ENCODE results near the gene SIRT3.

DNA sequence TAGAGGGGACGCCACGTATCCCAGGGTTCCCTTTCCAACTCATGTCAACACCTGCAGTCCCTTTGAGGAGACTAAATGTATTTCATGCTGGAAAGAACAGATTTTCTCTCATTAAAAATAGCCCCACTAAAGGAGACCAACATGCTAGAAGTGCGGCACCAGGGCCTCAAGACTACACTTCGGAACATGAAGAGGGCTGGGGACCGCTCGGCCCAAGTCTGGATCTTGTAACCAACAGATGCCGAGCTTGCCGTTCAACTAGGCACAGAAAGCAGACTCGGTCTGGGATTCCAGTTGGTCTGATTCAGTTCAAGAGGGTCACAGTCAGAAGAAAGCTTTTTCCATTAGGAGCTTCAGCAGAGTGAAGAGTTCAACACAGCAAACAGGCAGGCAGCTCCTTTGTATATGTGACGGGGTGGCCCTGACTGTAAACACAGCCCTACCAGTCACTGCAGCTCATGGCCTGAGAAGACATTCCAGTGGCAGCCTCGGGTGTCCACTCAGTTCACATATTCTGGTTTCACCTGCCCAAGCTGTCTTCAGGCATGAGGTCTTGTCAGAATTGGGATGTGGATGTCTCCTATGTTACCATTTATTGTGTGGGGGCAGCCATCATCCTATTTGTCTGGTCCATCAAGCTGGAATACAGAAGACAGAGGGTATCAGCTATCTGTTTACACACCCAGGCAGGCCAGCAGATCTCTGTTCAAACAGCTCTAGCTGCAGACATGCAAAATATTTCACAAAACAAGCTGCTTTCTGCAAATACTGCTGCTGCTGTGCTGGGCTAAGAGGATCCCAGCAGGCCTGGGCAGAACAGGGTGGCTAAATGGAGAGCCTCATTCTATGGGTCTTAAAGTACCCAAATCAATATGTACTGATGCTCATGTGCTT is 19.8 kb downstream of the SIRT3 start:
- no peak for TF ChIP-seq MYC (CRISPR knock-in tag; IDR thresholded peaks at IDR 0.05; ENCODE audit: borderline replicate concordance)
- TF ChIP-seq, protein P1, sequence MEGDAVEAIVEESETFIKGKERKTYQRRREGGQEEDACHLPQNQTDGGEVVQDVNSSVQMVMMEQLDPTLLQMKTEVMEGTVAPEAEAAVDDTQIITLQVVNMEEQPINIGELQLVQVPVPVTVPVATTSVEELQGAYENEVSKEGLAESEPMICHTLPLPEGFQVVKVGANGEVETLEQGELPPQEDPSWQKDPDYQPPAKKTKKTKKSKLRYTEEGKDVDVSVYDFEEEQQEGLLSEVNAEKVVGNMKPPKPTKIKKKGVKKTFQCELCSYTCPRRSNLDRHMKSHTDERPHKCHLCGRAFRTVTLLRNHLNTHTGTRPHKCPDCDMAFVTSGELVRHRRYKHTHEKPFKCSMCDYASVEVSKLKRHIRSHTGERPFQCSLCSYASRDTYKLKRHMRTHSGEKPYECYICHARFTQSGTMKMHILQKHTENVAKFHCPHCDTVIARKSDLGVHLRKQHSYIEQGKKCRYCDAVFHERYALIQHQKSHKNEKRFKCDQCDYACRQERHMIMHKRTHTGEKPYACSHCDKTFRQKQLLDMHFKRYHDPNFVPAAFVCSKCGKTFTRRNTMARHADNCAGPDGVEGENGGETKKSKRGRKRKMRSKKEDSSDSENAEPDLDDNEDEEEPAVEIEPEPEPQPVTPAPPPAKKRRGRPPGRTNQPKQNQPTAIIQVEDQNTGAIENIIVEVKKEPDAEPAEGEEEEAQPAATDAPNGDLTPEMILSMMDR (CRISPR knock-in tag; IDR thresholded peaks at IDR 0.05) = no peak
- TF ChIP-seq TP53 (CRISPR knock-in tag; conservative IDR thresholded peaks at IDR 0.05) = no peak
- no peak for TF ChIP-seq ZBTB3 (CRISPR knock-in tag; IDR thresholded peaks at IDR 0.05; ENCODE audit: borderline replicate concordance, low read depth)
- TF ChIP-seq, protein P2, sequence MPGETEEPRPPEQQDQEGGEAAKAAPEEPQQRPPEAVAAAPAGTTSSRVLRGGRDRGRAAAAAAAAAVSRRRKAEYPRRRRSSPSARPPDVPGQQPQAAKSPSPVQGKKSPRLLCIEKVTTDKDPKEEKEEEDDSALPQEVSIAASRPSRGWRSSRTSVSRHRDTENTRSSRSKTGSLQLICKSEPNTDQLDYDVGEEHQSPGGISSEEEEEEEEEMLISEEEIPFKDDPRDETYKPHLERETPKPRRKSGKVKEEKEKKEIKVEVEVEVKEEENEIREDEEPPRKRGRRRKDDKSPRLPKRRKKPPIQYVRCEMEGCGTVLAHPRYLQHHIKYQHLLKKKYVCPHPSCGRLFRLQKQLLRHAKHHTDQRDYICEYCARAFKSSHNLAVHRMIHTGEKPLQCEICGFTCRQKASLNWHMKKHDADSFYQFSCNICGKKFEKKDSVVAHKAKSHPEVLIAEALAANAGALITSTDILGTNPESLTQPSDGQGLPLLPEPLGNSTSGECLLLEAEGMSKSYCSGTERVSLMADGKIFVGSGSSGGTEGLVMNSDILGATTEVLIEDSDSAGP (CRISPR knock-in tag; IDR thresholded peaks at IDR 0.05; ENCODE audit: borderline replicate concordance) = no peak
- no peak for TF ChIP-seq POLR2A (IDR thresholded peaks at IDR 0.05; ENCODE audit: insufficient read depth in 1 of 2, low read depth in 2 of 2, low read length in 2 of 2)
- no peak for TF ChIP-seq POLR2AphosphoS5 (IDR thresholded peaks at IDR 0.05; ENCODE audit: low read depth, low read length)
- TF ChIP-seq ZNF777 (CRISPR knock-in tag; IDR thresholded peaks at IDR 0.05) = no peak
- TF ChIP-seq PCBP1 (IDR thresholded peaks at IDR 0.05; ENCODE audit: borderline replicate concordance, low read depth, low read length) = no peak
- TF ChIP-seq CREB1 (IDR thresholded peaks at IDR 0.05) = no peak
- TF ChIP-seq CREB1 (CRISPR knock-in tag; IDR thresholded peaks at IDR 0.05) = no peak
- TF ChIP-seq MYNN (CRISPR knock-in tag; IDR thresholded peaks at IDR 0.05; ENCODE audit: low read depth) = no peak
- no peak for TF ChIP-seq MXI1 (IDR thresholded peaks at IDR 0.05; ENCODE audit: borderline replicate concordance, low read depth, low read length)
- TF ChIP-seq, protein P3, sequence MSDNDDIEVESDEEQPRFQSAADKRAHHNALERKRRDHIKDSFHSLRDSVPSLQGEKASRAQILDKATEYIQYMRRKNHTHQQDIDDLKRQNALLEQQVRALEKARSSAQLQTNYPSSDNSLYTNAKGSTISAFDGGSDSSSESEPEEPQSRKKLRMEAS (IDR thresholded peaks at IDR 0.05) = no peak
